G401.6 (cell line): ENCODE measurements around the gene SESTD1.

Experiments
- FAIRE-seq: peaks from 2 replicates; lab custom pipeline; 2012; peaks lifted over from hg19 to GRCh38; lab: Jason Lieb, UNC

The SESTD1 gene

GRCh38 chr2:179181002-179181401 is 83.6 kb downstream of the SESTD1 start:
- FAIRE-seq, result no peak

DNA sequence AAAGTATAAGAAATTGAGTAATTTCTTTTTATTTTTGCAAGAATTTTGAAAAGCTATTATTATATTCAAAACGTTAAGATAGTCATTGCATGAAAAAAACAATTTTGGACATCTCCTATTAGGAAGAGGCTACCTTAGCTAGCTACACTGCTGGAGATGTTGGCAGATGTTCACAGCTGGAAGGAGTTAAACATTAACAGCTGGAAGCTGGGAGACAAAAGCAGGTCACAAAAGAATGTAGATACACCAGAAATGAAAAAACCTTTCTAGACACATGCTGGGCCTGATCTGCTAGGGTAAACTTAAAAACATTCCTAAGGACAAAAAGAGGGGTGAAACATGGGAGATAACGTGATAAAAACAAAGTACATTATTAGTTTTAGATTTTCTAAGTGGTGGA is 84.4 kb downstream of the SESTD1 start:
- no peak for FAIRE-seq

- FAIRE-seq, result no peak
Measured at GRCh38 chr2:179179719-179180118, 84.9 kb downstream of the SESTD1 start.

DNA sequence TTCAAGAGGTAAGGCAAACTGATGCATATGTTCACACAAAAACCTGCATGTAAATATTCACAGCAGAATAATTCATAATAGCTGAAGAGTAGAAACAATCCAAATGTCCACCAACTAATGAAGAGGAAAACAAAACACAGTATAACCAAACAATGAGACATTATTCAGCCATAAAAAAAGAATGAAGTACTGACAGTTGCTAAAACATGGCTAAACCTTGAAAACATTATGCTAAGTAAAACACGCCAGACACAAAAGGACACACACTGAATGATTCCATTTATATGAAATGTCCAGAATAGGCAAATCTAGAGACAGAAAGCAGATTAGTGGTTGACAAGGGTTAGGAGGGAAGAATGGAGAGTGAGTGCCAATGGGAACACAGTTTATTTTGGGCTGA is 86.9 kb downstream of the SESTD1 start:
- FAIRE-seq, result no peak

DNA sequence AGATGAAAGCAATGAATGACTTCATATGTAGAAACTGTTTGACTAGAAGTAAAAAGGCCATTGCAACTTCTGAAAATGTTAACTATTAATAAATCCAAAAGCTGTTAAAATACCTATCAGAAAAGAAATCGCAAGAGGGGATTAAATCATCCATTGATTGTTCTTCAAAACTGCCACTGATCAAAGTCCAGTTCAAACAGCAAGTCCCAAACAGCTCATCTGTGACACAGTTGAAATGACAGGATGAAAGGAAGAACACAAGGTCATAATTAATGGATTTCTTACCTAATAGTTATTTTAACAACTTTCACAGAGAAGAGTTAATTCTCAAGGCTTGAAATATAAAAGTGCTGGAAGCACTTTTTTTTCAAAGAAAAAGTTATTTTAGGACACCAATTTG is 90.4 kb downstream of the SESTD1 start:
- no peak for FAIRE-seq

- FAIRE-seq, result no peak
Measured at GRCh38 chr2:179172894-179173293, 91.7 kb downstream of the SESTD1 start.

DNA sequence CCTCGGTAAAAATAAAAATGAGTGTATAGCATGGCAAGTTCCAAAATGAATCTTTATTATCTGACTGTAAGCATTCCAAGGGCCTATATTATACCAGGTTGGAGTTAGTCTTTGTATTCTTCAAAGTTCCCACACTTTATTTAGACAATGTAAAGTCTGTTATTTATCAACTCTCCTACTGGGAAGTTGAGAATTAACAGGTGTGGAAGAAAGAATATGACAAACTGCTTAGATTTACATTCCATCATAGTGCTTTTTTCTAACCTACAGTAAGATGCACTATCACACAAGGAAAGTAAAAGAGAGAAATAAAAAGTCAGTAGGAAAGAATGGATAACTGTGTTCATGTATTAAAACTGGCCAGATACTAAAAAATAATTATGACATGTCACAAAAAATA is 93.3 kb downstream of the SESTD1 start:
- FAIRE-seq, result no peak

DNA sequence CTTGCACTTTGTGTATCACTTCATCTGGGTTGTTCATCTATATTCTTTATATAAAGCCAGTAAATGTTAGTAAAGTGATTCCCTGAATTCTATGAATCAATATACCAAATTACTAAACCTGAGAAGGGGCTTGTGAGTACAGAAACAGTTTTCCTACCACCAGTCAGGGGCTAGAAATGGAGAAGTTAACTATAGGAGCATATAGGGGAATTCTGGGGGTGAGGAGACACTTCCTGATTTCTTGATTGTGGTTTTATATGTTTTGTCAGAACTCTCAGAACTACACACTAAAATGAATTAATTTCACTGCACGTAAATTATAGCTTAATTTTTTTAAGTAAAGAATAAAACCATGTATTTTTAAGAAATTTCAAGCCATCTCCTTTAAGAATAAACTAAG is 93.7 kb downstream of the SESTD1 start:
- FAIRE-seq, result no peak

DNA sequence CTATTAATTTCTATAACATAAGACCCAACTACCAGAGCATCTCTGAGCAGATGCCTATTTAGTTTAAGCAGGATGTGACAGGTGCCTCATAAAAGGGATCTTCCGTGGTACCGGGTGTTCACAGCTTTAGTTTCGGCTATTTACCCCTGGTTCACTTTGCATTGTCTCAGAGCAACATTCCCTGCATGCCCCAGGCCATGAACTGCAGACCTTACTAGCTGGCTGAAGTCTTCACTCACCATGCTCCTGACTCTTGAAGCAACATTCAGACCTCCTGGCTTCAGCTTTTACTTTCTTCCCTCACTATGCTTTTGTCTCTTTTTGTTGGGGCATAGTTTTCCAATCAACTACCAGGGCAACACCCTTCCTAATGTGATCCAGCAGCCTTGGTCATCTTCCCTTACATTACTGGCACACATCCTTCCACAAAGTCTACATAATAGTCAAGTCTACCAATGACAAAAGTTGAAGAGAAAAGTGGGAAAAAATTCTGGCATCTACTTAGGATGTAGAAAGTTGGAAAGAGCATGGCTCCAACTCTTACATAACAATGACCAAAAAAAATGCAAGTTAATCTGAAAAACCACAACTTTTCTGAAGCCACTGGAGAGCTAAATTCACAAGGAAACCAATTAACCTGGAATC is 99.2 kb downstream of the SESTD1 start:
- FAIRE-seq, result no peak

DNA sequence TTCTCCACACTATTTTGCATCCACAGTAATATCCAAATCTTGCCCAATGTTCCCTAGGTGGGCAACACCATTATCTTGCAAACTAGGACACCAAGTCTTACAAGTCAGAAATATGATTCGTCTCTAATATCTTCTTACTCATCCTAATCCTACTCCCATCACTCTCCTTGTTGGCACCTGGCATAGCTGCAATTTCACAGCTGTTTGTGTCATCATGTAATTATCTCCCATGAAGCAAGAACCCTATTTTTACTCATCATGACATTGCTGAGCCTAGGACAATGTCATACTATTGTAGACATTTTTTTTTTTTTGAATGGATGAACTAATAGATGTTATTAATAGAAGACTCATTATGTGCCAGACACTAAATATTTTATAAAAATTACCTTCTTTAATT is 123.4 kb downstream of the SESTD1 start:
- no peak for FAIRE-seq

DNA sequence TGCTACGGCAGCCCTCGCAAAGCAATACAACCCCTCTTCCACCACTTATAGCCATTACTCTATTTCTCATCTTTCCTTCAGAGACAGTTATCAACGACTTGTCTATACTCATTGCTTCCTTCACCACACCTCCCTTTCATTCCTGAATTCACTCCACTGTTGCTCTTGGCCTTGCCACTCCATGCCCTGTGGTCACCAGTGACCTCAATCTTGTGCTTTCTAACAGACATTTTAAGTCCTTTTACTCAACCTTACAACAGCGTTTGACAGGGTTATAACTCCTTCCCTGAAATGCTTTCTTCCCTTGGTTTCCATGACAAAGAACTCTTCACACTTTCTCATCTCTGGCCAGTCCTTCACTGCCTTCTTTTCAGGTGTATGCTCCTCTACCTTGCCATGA is 124.1 kb downstream of the SESTD1 start:
- no peak for FAIRE-seq

DNA sequence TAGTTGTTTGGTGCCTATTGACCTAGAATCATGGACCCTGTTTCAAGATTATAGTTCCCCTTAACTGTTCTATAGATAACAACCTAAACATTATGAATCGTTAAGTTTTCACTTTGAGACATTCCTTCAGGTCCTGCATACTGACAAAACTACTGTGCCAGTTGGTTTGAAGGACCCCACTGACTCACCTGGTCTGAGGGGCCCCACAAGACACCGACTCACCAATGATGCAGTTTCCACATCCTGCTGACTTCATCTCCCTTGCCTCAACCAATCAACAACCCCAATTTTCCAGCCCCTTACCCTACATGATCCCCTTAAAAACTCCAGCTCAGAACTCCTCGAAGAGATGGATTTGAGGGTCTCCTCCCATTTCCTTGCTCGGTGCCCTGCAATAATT is 125.1 kb downstream of the SESTD1 start:
- FAIRE-seq, result no peak

DNA sequence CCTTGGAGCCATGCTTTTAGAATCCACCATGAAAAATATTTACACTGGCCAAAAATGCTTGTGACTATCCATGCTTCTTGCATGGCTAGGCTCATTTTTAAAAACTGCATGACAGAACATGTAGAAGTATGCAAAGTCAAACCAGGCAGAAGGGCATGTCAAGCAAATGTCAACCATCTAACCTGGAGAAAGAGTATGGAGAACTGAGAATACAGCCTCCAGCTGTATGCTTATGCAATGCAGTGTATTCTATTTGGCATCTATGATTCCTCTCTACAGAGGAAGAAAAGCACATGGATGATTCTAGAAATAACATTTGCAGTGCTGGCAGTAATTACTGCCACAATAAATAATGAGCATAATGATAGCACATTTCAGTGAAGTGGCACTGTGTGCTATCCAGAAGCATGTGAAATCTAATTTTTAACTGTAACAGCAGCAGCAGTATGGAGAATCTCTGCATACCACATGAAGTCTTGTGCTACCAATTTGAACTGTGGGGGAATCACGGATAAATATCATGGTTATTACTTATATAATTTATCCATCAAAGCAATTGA is 127.4 kb downstream of the SESTD1 start:
- no peak for FAIRE-seq

DNA sequence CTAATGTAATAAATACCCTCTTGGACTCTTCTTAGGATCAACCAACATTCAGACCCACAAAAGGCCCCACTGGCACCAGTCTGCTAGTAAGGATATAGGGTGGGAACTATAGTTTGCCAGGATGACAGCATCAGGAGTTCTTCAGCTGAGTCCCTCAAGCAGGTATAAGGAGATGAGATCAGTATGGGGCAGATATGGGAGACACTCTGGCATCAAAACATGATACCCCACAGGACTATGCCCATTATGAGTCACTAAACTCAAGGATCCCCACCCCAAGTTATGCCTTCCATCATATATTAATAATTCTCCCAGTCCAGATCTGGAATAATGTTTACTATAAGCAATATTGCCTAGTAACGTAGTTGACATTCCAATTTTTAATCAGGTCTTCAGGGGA is 131.6 kb downstream of the SESTD1 start:
- no peak for FAIRE-seq

- no peak for FAIRE-seq
Measured at GRCh38 chr2:179132076-179132475, 132.6 kb downstream of the SESTD1 start.

DNA sequence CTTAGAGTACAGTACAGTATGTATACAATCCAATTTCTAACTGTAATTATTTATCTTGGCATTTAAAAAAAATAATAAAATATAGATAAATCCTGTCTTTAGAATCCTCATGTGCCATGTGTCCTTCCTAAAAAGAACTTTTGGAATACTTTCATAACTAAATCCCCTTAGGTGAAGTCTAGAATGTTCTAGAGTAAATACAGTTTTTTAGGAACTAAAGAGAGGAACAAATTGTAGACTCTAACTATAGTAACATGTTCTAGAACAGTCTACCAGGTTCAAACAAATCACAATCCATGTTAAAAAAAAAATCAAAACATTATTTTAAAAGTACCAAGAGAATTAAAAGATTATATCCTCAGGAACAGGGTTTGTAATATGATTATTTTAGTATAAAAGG is 134.1 kb downstream of the SESTD1 start:
- FAIRE-seq, result no peak

DNA sequence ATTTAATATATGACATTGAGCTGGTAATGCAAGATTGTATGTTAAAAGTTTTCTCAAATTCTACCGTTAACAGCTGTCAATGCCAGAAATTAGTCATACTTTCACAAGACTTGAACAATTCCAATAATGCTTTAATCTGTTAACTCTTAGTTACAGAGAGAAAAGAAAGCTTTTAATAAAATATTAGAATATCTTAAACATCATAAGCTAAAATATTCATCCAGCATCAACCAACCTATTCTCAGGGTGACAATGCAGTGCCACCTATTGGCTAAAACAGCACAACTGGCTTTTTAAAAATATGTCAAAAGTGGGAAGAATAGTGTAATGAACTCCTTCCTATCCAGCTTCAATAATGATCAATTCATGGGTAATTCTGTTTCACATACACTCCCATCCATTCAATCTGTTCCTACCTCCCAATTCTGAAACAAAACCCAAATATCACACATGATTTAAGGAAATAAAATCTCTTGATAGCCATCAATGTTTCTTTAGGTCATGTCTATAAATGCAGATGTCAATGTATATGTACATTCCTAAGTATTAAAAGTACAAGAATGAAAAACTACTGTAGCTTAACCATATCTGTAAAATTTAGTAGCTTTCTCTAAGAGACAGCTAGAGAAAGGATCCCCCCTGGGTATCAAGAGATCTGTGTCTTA is 134.9 kb downstream of the SESTD1 start:
- FAIRE-seq, result peak; percentile 37

- FAIRE-seq, result no peak
Measured at GRCh38 chr2:179125404-179125803, 139.2 kb downstream of the SESTD1 start.

- no peak for FAIRE-seq
Measured at GRCh38 chr2:179124282-179124681, 140.3 kb downstream of the SESTD1 start.

DNA sequence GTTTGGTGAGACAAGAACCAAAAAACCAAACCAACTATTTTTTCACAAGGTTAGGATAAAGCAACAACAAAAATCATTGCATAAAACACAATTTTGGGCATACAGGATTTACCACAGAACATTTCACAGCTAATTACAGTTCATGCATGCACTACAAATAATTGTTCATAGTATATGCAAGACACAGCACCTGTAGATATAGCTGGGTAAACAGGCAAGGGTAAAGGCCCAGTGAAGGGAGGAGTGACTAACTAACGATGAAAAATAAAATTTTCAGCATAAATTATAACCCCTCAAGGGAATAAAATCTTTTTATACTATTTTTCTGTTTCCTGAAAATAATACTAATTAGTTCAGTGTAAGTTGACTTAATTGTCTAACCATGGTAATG is 141.4 kb downstream of the SESTD1 start:
- no peak for FAIRE-seq

GRCh38 chr2:179107737-179108136 is 156.9 kb downstream of the SESTD1 start:
- FAIRE-seq, result no peak

DNA sequence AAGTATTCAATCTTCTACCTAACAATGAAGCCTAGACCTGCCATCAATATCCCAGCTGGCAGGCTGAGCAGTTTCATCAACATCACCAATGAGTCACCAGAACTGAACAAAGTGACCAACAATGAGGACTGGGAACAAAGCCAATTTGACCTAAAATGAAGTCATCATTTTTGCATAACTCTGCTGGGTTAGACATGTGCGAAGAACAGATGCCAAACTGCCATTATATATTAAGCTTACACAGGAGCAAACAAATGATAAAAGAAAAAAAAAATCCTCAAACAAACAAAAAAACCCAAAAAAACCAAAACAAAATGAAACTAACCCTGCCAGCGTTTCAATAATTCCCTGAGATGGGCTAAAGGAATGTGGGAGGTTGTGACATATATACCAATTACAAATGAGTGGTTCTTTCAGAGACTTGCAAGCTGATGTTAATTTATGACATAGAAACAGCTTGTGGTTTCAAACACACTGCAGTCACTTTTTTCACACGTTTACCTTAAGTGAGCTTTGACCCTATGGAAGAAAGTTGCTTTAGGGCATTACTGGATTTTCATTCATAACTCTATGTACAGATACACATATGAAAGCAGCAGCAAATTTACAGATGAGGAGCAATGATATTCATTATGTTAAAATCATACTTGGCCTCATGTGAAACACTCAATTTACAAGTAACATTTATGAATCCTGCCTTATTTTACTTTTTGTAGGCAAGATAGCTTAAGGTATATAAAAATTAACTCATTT is 157.8 kb downstream of the SESTD1 start:
- no peak for FAIRE-seq

- no peak for FAIRE-seq
Measured at GRCh38 chr2:179106342-179106675, 158.3 kb downstream of the SESTD1 start.

- FAIRE-seq, result no peak
Measured at GRCh38 chr2:179104736-179105135, 159.9 kb downstream of the SESTD1 start.
